SJSA1 (cell line): Measurements from ENCODE around the gene ZC3HAV1. TPM values are rescaled to one million over a fixed set of nuclear protein-coding genes. Genes with fewer than 3 reads are reported as not detected.

Source experiments
- DNase-seq, 2 experiments: peaks; one replicate each; pipeline ENCODE4 v3.0.0-alpha.2; 2015 to 2020; ENCODE audit warnings: low spot score in 2 of 2, low read depth in 1 of 2
- H3K27ac ChIP-seq: fragments of 250-450 bp; sonication (Bioruptor Pico); 2 replicates; pipeline ENCODE4 v1.5.1; 2020; ENCODE audit warnings: mild to moderate bottlenecking, moderate library complexity
- H3K27me3 ChIP-seq: fragments of 250-450 bp; sonication (Bioruptor Pico); replicated peaks from 2 replicates; pipeline ENCODE4 v1.5.1; 2020; ENCODE audit warnings: mild to moderate bottlenecking, moderate library complexity
- H3K36me3 ChIP-seq: fragments of 250-450 bp; sonication (Bioruptor Pico); 2 replicates; pipeline ENCODE4 v1.5.1; 2020; ENCODE audit warnings: mild to moderate bottlenecking
- H3K4me1 ChIP-seq: fragments of 250-450 bp; sonication (Bioruptor Pico); replicated peaks from 2 replicates; pipeline ENCODE4 v1.6.1; 2021; ENCODE audit warnings: mild to moderate bottlenecking
- H3K4me3 ChIP-seq: fragments of 250-450 bp; sonication (Bioruptor Pico); 2 replicates; pipeline ENCODE4 v1.5.1; 2020; ENCODE audit warnings: mild to moderate bottlenecking
- H3K9me3 ChIP-seq: fragments of 250-450 bp; sonication (Bioruptor Pico); replicated peaks from 2 replicates; pipeline ENCODE4 v1.5.1; 2020; ENCODE audit warnings: mild to moderate bottlenecking
- total RNA-seq: library from RNA; depleted of rRNA; stranded (reverse); fragments of >200 nt; shearing (Covaris generic); gene quantifications from 2 replicates; pipeline ENCODE4 v1.2.3, GENCODE V29; 2014

Gene ZC3HAV1
- total RNA-seq, 1 experiment from 2014 or later, result 27.4 TPM

DNA sequence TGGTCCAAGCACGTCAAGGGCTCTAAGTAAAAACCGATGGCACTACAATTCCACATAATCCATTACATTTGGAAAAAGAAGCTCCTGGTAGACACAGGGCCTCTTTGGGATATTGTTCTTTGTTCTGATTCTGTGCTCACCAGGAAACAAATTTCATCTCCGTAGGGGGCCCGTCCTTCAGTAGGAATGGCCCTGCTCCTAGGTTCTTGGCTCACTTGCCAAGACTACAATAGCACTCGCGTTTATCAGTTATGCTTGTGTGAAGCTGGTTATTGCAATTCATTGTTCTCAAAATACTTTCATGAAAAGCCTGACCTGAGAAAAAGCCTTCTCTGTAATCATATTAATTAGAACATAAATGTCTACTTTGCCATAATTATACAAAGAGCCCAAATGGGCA lies 63.4 kb downstream of the ZC3HAV1 start:
- H3K27me3 ChIP-seq, result no peaks in the 10 kb centered on the region
- no peak for DNase-seq
- no peaks in the 10 kb centered on the region for H3K9me3 ChIP-seq
- no peak overlapping the region for H3K27ac ChIP-seq
- H3K4me1 ChIP-seq, result peaks cover 5% of the 10 kb centered on the region; the same call in 1 of the 2 replicates
- H3K36me3 ChIP-seq, result peaks cover 40% of the 10 kb centered on the region
- no peak overlapping the region for H3K4me3 ChIP-seq

DNA sequence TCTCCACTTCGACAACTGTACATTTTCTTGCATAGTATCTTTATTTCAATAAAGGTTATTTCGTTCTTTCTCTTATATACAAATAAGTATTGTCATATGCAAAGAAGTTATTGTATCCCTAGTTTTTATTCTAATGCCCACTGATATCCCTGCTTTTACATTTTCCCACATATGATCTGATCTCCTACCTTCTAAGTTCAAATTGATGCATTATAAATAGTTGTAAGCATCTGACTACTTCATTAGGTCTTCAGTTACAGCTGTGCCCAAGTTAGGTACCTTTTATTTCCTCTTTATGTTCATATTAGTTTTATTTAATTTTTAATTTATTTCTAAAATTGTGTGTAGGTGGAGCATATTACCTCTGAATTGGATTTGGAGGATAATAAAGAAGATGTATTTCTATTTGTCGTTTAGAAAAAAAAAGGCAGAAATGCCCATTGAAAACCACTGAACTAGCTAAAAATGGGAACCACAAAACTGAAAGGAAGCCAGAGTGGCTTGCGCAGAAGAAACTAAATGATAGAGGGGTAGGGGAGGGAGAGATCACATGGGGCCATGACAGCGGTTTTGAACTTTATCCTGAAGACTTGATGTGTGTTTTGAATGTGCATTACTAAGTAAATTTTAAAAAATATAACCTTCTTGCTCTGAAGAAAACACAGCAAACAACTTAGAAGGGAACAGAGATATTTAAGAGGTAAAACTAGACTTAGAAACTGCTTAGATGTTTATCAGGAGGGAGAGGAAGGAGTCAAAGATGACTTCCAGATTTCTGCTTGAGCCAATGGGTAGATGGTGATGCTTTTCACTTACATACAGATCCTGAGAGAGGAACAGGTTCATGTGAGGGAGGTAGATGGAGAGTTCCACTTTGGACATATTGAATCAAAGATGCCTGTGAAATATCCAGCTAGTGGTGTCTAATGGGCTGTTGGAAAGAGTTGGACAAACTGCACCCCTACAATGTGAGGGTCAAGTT lies 64.4 kb downstream of the ZC3HAV1 start:
- no peak overlapping the region for H3K27ac ChIP-seq
- H3K27me3 ChIP-seq, result no peaks in the 10 kb centered on the region
- DNase-seq, result no peak
- H3K9me3 ChIP-seq, result no peaks in the 10 kb centered on the region
- peaks cover 5% of the 10 kb centered on the region; the same call in 1 of the 2 replicates for H3K4me1 ChIP-seq
- peaks cover 34% of the 10 kb centered on the region for H3K36me3 ChIP-seq
- H3K4me3 ChIP-seq, result no peak overlapping the region

DNA sequence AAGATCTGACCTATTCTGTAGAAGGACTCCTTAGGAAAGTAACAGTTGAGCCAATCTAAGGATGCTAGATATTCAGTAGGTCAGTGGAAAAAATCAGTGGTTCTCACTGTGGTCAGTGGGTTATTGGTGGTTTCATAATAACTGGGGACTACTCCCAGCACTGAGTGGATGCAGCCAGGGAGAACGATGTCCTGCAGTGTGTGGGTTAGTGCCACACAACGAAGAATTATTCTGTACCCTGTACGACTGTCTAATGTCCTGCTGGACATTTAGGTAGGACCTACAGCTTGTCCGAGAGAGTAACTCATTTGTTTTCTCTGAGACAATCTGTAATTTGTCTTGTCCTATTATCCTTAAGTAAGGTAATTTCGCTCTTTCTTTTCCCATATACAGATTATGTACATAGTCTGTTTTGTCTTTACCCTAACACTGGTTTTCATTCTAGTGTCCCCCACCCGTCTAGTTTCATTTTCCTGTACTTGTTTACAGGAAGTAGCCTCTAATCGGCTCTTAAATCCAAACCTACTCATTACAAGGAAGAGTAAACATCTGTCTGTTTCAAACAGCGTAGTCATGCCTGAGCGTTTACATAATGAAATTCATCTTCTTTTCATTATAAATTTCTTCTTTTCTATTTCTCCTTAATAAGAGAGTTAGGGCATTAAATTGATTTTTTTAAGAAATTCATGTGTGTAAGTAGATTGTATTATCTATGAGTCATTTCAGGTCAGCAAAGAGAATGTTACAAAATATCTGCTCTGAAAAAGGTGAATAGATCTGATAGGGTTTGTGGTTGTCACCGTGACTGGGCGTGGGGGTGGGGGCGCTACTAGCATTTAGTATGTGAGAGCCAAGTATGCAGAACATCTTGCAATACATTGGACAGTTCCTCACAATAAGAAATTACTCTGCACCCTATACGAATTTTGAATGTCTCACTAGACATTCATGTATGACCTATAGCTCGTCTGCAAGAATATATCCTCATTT lies 65.4 kb downstream of the ZC3HAV1 start:
- Histone ChIP-seq H3K4me1 (peaks cover 5% of the 10 kb centered on the region; the same call in 1 of the 2 replicates), H3K9me3 (no peaks in the 10 kb centered on the region), H3K4me3 (no peak overlapping the region), H3K27ac (no peak overlapping the region), H3K27me3 (no peaks in the 10 kb centered on the region), H3K36me3 (peaks cover 24% of the 10 kb centered on the region)
- DNase-seq, result peak in 1 of 2 experiments; percentile 6

DNA sequence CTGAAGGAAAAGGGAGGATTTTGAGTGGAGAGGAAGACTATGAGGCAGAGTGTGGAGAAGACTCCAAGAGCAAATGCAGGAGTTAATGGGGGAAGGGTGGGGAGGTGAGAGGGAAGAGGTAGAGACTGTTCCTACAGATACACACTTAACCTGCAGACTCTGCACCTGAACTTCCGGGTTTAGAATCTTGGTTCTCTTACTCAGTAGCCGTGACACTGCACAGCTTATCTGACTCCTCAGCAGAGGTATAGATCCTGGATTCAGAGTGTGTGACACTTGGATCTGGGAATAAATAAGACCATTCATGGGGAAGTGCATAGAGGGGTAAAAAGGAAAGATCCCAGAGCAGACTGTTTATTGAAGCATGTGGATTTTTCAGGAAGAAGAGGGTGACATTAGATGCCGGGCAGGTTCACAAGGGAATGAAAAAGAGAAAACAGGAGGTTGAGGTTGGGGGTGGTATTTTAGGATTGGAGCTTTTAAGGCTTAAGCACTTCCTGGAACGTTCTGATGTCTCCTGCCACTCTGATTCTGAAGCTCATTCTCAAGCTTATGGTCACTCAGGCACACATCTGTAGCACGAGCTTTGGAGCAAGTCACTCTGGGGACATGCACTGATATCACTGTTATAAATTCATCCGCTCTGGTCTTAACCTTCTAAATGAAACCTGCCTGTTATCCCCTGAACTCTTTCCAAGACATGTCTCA lies 68.0 kb downstream of the ZC3HAV1 start:
- Histone ChIP-seq H3K36me3 (peaks cover 11% of the 10 kb centered on the region), H3K4me1 (peaks cover 5% of the 10 kb centered on the region), H3K4me3 (no peak overlapping the region), H3K9me3 (no peaks in the 10 kb centered on the region), H3K27me3 (no peaks in the 10 kb centered on the region), H3K27ac (no peak overlapping the region)
- no peak for DNase-seq

DNA sequence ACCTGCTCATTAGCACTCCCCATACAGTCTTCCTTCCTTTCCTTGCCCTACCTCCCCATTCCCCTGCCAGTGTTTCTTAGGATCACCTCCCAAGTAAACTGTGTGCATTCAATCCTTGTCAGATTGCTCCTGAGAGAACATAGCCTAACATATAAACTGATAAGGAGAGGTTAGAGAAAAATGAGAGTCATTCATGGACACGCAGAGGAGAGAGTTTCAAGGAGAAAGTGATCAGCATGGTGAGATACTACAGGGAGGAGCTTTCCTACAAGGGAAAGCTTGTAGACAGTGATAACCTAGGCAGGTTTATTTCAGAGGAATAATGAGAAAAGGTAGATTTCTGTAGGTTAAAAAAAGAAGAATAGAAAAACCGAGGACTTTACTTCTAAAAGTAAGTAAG lies 70.8 kb downstream of the ZC3HAV1 start:
- Histone ChIP-seq H3K4me3 (no peak overlapping the region), H3K27ac (no peak overlapping the region)

DNA sequence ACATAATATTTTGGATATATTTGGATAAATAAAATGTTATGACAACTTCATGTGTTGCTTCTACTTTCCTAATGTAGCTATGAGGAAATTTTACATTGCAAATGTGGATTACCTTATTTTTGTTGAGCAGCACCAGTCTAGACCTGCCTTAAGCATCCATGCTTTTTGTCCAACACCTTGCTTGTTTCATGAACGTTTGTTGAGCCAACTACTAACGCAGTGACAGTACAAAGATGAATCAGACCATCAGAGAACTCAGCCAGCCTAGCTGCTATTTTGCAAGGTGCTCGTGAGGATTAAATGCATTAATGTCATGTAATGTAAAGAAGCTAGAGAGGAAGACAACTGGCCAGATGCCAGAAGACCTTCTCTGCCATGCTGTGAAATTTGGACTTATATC lies 72.6 kb downstream of the ZC3HAV1 start:
- DNase-seq, result no peak
- Histone ChIP-seq H3K4me3 (no peak overlapping the region), H3K27me3 (no peaks in the 10 kb centered on the region), H3K4me1 (peaks cover 15% of the 10 kb centered on the region), H3K36me3 (peaks cover 33% of the 10 kb centered on the region), H3K27ac (no peak overlapping the region), H3K9me3 (no peaks in the 10 kb centered on the region)

More for the DNA sequence above, 70.8 kb downstream of the ZC3HAV1 start:
- no peak for DNase-seq
- H3K4me1 ChIP-seq, result peaks cover 15% of the 10 kb centered on the region
- no peaks in the 10 kb centered on the region for H3K9me3 ChIP-seq
- H3K36me3 ChIP-seq, result peaks cover 18% of the 10 kb centered on the region
- H3K27me3 ChIP-seq, result no peaks in the 10 kb centered on the region

DNA sequence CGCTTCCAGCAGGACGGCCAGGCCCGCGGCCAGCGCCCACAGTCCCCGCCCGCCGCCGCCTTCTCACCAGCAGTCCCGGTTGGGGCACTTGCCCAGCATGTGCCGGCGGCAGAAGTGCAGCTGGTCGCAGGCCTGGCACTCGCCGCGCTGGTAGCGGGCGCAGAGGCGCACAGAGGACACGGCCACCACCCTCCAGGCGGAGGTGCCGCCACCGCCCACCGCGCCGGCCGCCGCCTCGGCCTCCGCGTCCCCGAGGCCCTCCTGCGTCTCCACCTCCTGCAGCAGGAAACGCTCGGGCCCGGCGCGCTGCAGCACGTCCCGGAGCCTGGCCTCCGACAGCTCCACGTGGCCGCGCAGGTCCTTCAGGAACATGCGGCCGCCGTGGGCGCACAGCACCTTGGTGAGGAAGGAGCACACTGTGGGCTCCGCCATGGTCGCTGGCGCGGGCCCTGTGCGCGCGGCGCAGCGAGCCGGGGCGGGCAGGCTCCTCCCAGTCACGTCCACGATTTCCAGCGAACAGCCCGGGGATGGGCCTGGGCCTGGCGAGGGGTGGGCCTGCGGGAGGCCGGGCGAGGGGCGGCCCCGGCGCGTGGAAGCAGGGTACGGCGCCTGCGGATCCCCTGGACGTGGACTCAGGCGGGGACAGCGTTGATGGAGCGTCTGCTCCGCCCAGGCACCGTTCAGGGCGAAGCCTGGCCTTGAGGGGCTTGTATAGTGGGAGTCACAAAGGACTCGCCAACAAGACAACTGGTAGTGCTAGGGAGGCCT lies 73.8 kb downstream of the ZC3HAV1 start, which contains the start of gene ZC3HAV1L:
ZC3HAV1L (minus strand) TSS at position 457 of the 768 bp plus-strand sequence; CDS start at position 432, 25 bp downstream.
- Histone ChIP-seq H3K27me3 (no peaks in the 10 kb centered on the region), H3K9me3 (no peaks in the 10 kb centered on the region), H3K36me3 (peaks cover 44% of the 10 kb centered on the region), H3K4me1 (peaks cover 15% of the 10 kb centered on the region), H3K27ac (peak within 1 kb of the TSS; percentile 23), H3K4me3 (peak within 1 kb of the TSS; percentile 88)
- DNase-seq, result peak; percentile 73 to 74

DNA sequence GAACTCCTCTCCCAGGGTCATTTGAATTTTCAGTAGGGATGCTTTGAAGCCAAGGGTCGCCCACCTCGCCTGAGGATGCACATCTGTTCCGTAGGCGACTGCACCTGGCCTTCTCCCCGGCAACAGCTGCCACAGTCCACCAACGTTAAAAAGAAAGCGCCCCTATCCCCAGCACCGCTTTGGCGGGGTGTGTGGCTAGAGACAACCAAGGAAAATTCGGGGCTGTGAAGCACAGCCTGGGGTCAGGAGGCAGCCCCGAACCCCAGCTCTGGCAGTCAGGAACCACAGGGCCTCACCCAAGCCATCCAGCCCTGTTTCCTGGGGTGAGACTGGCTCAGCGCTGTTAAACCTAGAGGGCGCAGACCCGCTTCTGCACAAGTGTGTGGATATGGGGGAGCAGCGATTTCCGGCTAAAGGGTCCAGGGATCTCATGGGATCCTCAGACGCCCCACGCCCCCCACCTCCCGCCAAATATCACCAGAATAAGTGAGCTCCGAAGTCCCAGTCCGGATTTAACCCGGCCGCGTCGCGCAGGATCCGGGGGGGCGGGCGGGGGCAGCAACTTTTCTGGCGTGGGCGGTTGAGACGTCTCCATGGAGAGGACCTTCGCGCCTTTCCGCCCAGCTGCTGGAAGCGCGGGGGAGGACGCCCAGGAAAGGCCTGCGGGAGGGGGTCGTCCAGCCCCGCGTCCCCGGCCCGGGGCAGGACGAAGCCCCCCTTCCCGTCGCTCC lies 74.5 kb downstream of the ZC3HAV1 start:
- no peaks in the 10 kb centered on the region for H3K27me3 ChIP-seq
- H3K36me3 ChIP-seq, result peaks cover 49% of the 10 kb centered on the region
- peaks cover 15% of the 10 kb centered on the region for H3K4me1 ChIP-seq
- peak overlapping the region; percentile 23 for H3K27ac ChIP-seq
- peak overlapping the region; percentile 88 for H3K4me3 ChIP-seq
- no peaks in the 10 kb centered on the region for H3K9me3 ChIP-seq
- DNase-seq, result peak; percentile 22 to 44

DNA sequence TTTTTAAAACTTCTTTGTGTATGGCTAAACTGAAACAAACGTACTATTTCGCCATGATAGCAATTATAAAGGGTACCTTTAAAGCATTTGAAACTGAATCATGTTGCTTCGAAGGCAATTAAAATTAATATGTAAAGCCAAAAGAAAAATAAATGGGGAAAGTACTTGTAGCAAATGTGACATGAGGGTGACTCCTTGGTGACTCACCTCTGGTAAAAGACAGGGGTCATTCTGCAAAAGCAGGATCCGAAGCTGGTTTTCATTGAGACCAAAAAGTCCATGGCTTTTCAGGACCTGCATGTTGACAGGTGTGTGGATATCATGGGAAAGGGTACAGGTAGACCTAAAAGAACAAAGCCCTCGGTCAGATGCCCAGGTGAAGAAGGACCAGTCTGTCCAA lies 75.2 kb downstream of the ZC3HAV1 start:
- Histone ChIP-seq H3K4me1 (peaks cover 15% of the 10 kb centered on the region), H3K27me3 (no peaks in the 10 kb centered on the region), H3K27ac (no peak overlapping the region), H3K4me3 (peak overlapping the region; percentile 88; the same call in 1 of the 2 replicates), H3K36me3 (peaks cover 56% of the 10 kb centered on the region), H3K9me3 (no peaks in the 10 kb centered on the region)
- DNase-seq, result no peak

DNA sequence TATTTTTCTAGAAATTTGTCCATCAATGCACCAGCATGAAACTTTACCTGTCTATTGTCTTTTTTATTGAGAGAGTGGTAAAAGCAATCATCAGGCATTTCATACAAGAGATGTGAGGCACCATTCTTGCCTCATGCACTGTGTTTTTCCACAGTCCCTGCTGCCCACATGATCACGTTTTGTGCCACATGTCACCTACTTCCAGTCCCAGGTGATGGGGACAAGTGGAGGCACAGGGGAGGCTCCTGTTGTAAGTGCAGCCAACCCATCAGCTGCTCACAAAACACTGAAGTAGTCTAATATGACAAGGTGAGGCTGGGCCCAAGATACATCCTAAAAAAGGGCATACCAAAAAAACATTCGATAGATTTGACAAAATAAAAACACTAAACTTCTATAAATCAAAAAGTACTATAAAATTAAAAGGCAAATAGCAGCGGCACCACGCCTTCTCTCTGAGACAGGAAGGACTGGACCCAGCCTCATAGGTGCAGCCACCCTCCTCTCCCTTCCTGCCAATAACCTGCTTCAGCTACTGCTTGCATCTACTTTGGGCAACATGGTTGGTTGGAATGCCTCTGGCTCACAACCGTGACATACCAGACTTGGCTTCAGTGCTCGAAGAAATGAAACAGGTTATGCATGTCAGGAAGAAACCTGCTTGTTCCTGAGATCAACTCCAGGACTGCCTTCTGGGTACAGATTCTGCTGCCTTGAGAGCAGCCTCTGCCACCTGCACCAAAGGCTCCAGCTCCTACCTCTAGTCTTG lies 76.0 kb downstream of the ZC3HAV1 start:
- H3K4me1 ChIP-seq, result peaks cover 15% of the 10 kb centered on the region
- H3K9me3 ChIP-seq, result no peaks in the 10 kb centered on the region
- DNase-seq, result no peak
- no peaks in the 10 kb centered on the region for H3K27me3 ChIP-seq
- H3K4me3 ChIP-seq, result no peak overlapping the region
- H3K27ac ChIP-seq, result no peak overlapping the region
- H3K36me3 ChIP-seq, result peaks cover 64% of the 10 kb centered on the region

DNA sequence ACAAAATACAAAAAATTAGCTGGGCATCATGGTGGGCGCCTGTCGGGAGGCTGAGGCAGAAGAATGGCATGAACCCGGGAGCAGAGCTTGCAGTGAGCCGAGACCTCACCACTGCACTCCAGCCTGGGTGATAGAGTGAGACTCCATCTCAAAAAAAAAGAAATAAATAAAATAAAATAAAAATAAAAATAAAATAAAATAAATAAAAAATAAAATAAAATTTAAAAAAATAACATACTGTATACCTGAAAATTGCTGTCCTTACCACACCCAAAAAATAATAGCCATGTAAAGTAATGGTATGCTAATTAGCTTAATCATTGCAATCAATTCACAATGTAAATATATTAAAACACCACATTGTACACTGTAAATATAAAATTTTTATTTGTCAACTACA lies 77.0 kb downstream of the ZC3HAV1 start:
- Histone ChIP-seq H3K9me3 (no peaks in the 10 kb centered on the region), H3K4me1 (peaks cover 15% of the 10 kb centered on the region), H3K27me3 (no peaks in the 10 kb centered on the region), H3K36me3 (peaks cover 75% of the 10 kb centered on the region), H3K4me3 (no peak overlapping the region), H3K27ac (no peak overlapping the region)
- no peak for DNase-seq
